Endothelial cell (in vitro differentiated cells): Measurements from ENCODE around the gene SMURF1. TPM values are rescaled to one million over a fixed set of nuclear protein-coding genes. Genes with fewer than 3 reads are reported as not detected.

ENCODE experiments used
- DNase-seq: peaks from one replicate; pipeline ENCODE4 v3.0.0; 2021; ENCODE audit warnings: low spot score
- H3K27ac Mint-ChIP-seq: one replicate; pipeline ENCODE4 v1.8.0; 2021; ENCODE audit warnings: mixed read lengths, inconsistent platforms; ENCODE audit not compliant: unreplicated experiment
- H3K27me3 Mint-ChIP-seq: one replicate; pipeline ENCODE4 v1.8.0; 2021; ENCODE audit warnings: mild to moderate bottlenecking, moderate library complexity, mixed read lengths, inconsistent platforms; ENCODE audit not compliant: unreplicated experiment
- H3K36me3 Mint-ChIP-seq: one replicate; pipeline ENCODE4 v1.8.0; 2021; ENCODE audit warnings: mild to moderate bottlenecking, low read depth, mixed read lengths, inconsistent platforms; ENCODE audit not compliant: unreplicated experiment
- H3K4me1 Mint-ChIP-seq: one replicate; pipeline ENCODE4 v1.8.0; 2021; ENCODE audit warnings: mild to moderate bottlenecking, mixed read lengths, inconsistent platforms; ENCODE audit not compliant: unreplicated experiment
- H3K4me3 Mint-ChIP-seq: one replicate; pipeline ENCODE4 v1.8.0; 2021; ENCODE audit warnings: mild to moderate bottlenecking, mixed read lengths, inconsistent platforms; ENCODE audit not compliant: unreplicated experiment
- H3K9me3 Mint-ChIP-seq: one replicate; pipeline ENCODE4 v1.8.0; 2021; ENCODE audit warnings: mixed read lengths, inconsistent platforms; ENCODE audit not compliant: unreplicated experiment
- total RNA-seq: library from RNA; stranded (reverse); fragmentation: NEBNext Ultra II Directional; extraction: Animal tissue kit (Norgen Biotek cat#: 25700); gene quantifications from one replicate; pipeline ENCODE4 v1.2.1, GENCODE V29; 2021; ENCODE audit not compliant: unreplicated experiment
- TF ChIP-seq, protein P1 (sequence below): fragments of 200-600 bp; sonication (generic); IDR thresholded peaks from one replicate; pipeline ENCODE4 v1.5.0; 2021; ENCODE audit warnings: antibody characterized with exemption; ENCODE audit not compliant: unreplicated experiment

Gene SMURF1
- total RNA-seq, 1 donor from 2014 or later = 32.5 TPM

DNA sequence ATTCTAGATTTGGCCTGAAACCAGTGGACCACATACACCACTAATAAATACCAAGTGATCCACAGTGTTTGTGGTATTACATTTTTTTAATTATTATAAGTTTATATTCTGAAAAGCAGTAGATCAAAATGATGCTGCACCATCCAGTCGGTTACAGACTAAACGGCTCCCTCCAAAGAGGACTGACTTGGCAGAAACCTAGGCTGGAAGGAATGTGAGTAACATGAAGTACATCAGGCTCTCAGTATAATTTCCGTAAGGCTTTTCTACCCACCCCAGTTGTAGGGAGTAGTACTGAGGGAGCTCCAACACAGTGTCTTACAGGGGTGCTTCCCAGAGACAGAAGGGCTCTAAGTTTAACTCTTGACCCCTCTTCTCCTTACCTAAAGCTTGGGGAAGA, 146.1 kb downstream of the SMURF1 start:
- TF ChIP-seq, protein P1, sequence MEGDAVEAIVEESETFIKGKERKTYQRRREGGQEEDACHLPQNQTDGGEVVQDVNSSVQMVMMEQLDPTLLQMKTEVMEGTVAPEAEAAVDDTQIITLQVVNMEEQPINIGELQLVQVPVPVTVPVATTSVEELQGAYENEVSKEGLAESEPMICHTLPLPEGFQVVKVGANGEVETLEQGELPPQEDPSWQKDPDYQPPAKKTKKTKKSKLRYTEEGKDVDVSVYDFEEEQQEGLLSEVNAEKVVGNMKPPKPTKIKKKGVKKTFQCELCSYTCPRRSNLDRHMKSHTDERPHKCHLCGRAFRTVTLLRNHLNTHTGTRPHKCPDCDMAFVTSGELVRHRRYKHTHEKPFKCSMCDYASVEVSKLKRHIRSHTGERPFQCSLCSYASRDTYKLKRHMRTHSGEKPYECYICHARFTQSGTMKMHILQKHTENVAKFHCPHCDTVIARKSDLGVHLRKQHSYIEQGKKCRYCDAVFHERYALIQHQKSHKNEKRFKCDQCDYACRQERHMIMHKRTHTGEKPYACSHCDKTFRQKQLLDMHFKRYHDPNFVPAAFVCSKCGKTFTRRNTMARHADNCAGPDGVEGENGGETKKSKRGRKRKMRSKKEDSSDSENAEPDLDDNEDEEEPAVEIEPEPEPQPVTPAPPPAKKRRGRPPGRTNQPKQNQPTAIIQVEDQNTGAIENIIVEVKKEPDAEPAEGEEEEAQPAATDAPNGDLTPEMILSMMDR = no peak
- Mint-ChIP-seq H3K36me3 (peaks cover 37% of the 10 kb centered on the region), H3K27me3 (peaks cover 6% of the 10 kb centered on the region), H3K27ac (no peak overlapping the region), H3K4me1 (no peaks in the 10 kb centered on the region), H3K4me3 (no peak overlapping the region), H3K9me3 (no peaks in the 10 kb centered on the region)
- DNase-seq = no peak

DNA sequence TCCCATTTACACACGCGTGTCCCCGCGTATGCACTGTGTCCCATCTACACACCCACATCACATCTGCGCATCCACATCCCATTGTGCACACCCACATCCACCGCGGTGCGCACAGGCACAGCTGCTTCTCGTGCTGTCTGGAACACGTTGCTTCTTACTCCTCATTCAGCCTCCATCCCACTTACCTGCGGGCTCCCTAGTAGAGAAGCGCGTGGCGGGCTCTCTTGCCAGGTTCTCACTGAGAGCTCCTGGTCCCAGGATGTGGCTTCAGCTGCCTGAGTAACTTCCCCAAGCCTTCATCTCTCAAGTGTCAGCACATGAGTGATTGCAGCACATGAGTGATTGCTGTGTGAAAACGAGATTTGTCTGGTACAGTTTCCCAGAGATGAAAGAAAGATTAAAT, 147.8 kb downstream of the SMURF1 start:
- no peaks in the 10 kb centered on the region for H3K9me3 Mint-ChIP-seq
- TF ChIP-seq, protein P1 = no peak
- no peaks in the 10 kb centered on the region for H3K4me1 Mint-ChIP-seq
- no peak overlapping the region for H3K27ac Mint-ChIP-seq
- DNase-seq = no peak
- H3K36me3 Mint-ChIP-seq = peaks cover 38% of the 10 kb centered on the region
- H3K27me3 Mint-ChIP-seq = peaks cover 4% of the 10 kb centered on the region
- no peak overlapping the region for H3K4me3 Mint-ChIP-seq

DNA sequence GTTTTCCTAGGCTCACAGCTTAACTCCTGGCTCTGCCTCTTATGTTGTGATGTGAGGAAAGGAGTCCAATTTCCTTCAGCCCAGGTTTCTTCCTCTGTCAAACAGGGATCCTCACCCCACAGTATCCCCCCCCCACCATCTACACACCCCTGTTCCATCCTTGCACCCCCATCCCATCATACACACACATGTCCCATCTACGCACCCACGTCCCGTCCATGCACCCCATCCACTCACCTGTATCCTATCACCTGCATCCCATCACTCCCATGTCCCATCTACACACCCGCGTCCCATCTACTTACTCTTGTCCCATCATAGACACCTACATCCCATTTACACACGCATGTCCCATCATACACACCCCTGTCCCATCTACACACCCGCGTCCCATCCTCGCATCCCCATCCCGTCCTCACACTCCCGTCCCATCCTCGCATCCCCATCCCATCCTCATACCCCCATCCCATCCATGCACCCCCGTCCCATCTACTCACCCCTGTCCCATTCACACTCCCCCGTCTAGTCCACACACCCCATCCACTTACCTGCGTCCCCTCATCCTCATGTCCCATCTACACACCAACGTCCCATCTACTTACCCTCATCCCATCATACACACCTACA, 148.3 kb downstream of the SMURF1 start:
- no peaks in the 10 kb centered on the region for H3K4me1 Mint-ChIP-seq
- peaks cover 33% of the 10 kb centered on the region for H3K36me3 Mint-ChIP-seq
- H3K9me3 Mint-ChIP-seq = no peaks in the 10 kb centered on the region
- no peak for DNase-seq
- H3K27ac Mint-ChIP-seq = no peak overlapping the region
- H3K4me3 Mint-ChIP-seq = peak overlapping the region; percentile 33
- peaks cover 4% of the 10 kb centered on the region for H3K27me3 Mint-ChIP-seq
- TF ChIP-seq, protein P1 = no peak

- H3K36me3 Mint-ChIP-seq = peaks cover 35% of the 10 kb centered on the region
- H3K4me1 Mint-ChIP-seq = no peaks in the 10 kb centered on the region
- no peak for DNase-seq
- no peak overlapping the region for H3K4me3 Mint-ChIP-seq
- TF ChIP-seq, protein P1 = no peak
- no peak overlapping the region for H3K27ac Mint-ChIP-seq
- no peaks in the 10 kb centered on the region for H3K9me3 Mint-ChIP-seq
- H3K27me3 Mint-ChIP-seq = peaks cover 4% of the 10 kb centered on the region
These were observed 148.8 kb downstream of the SMURF1 start for GRCh38 chr7:98995111-98995510.

DNA sequence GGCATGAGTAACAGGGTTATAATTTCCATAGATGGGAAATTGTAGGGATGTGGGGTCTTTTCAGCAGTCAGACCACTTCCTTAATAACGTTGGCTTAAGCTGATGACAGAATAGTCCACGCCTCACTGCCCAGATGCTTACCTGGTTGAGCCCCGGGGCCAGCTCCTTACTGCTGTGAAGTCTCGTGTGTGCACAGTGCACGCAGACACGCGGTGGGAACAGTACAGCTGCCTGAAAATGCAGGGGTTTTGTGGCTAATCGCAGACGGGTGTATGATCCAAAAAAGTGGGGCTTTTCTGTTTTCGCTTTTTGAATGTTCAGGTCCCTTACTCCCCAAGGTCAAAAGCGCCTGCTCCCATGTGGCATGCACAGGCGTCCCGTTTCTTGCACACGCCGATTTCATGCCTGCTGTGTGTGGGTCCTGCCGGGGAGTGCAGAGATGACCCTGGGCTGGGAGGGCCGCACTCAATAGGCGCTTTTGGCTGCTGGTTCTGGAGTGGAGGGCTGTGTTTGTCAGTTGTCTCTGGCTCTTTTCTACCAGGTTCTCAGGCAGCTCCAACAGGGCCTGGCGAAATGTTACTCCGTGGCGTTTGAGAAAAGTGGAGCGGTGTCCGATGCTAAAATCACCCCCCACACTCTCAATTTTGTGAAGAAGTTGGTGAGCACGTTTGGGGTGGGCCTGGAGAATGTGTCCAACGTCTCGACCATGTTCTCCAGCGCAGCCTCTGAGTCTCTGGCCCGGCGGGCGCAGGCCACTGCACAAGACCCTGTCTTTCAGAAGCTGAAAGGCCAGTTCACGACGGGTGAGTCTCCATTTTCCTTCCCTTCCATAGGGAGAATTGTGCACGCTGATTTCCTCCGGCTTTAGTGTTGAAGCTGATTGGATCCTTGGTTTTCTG, 149.6 kb downstream of the SMURF1 start:
- DNase-seq = no peak
- no peaks in the 10 kb centered on the region for H3K9me3 Mint-ChIP-seq
- peak overlapping the region; percentile 27 for H3K4me3 Mint-ChIP-seq
- peaks cover 4% of the 10 kb centered on the region for H3K27me3 Mint-ChIP-seq
- TF ChIP-seq, protein P1 = no peak
- no peak overlapping the region for H3K27ac Mint-ChIP-seq
- H3K36me3 Mint-ChIP-seq = peaks cover 40% of the 10 kb centered on the region
- H3K4me1 Mint-ChIP-seq = no peaks in the 10 kb centered on the region
